GM18951 (cell line): Measurements from ENCODE around the gene FAM171A2.
"Not testable (repeated sequence)": the region's sequence is repeated elsewhere in the genome, so short reads cannot be mapped to it uniquely, and the experiment has no call there.

ENCODE experiments used
- POLR2A ChIP-seq: IDR thresholded peaks from 4 replicates; pipeline ENCODE4 v1.6.1; 2011; ENCODE audit warnings: mild to moderate bottlenecking; ENCODE audit not compliant: insufficient read length, insufficient read depth; ENCODE audit errors: extremely low read depth
- in situ Hi-C: fragments of 300-500 bp; cut with MboI; formaldehyde crosslinking; loops from one replicate; pipeline ENCODE4 v1.12.0; 2022; ENCODE audit warnings: low sequenced_read_pairs, mixed read lengths, inconsistent platforms; ENCODE audit not compliant: unreplicated experiment

Gene FAM171A2

DNA sequence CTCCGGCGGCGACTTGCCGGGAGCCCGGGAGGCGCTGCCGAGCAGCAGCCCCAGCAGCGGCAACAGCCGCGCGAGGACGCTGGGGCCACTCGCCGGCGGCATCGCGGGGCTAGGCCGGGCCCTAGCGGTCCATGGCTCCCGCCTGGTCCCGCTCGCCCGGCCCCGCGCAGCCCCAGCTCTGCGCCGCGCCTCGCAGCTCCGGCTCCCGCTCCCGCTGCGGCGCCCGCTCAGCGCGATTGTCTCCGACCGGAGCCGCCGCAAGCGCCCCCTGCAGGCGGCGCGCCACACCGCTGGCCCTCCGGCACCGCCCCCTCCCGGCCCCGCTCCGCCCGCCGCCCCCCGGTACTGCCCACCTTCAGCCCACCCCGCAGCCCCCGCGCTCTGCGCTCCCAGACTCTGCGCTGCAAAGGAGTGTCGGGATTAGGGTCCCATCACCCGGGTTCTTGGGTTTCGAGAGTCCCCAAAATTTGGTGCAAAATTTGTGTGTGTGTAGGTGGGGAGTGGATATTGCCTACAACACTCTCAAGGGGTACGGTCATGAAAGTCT is at the start of gene FAM171A2:
Gene FAM171A2 (minus strand): TSS at position 241 of the 547 bp plus-strand sequence. CDS start 139 bp downstream, at position 102.
- TF ChIP-seq POLR2A, result no peak
- in situ Hi-C loops, result no loop called here

DNA sequence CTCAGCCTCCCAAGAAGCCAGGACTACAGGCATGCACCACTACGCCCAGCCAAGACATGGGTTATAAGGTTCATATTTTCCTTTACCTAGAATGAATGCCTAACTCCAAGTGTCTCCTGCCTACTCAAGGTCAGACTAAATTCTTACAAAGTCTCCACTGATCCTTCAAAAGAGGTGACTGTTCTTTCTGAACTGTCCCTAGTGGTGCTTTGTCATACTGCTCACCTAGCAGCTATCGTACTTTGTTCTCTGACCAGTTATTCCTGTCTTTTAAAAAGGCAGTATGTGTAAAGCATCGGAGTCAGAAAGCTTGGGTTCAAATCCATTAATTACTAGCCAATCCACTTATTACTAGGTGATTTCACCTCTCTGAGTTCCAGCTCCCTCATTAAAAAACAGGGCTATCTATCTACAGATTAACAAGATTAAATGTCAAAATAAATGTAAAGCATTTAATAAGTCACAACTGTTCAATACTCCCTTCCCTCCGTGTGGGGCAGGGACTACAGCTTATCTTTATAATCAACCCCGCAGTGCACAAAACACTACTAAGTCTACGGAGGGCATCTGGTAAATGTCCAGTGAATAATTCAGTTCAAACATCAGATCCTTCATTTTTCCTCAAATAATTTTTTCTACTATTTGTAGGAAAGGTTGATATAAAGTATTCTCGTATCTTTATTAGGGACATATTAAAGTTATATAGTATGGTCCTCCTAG is 45.8 kb upstream of the FAM171A2 start:
- no peak for TF ChIP-seq POLR2A
- in situ Hi-C loops, result no loop called here

DNA sequence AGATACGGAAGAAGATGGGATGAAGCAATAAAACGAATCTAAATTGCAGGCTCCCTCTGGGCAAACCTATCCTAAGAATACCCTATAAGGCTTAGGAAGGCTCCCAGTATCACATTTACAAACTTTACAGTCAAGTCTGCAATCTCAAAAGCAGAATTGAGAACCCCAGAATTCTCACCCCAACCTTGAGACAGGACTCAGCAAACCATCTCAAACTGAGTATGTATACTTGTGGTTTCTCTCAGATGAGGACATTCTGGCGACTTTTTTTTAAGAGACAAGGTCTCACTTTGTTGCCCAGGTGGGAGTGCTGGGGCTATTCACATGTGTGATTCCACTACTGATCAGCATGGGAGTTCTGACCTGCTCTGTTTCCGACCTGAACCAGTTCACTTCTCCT is 45.1 kb upstream of the FAM171A2 start:
- TF ChIP-seq POLR2A, result no peak
- in situ Hi-C loops, result no loop called here

DNA sequence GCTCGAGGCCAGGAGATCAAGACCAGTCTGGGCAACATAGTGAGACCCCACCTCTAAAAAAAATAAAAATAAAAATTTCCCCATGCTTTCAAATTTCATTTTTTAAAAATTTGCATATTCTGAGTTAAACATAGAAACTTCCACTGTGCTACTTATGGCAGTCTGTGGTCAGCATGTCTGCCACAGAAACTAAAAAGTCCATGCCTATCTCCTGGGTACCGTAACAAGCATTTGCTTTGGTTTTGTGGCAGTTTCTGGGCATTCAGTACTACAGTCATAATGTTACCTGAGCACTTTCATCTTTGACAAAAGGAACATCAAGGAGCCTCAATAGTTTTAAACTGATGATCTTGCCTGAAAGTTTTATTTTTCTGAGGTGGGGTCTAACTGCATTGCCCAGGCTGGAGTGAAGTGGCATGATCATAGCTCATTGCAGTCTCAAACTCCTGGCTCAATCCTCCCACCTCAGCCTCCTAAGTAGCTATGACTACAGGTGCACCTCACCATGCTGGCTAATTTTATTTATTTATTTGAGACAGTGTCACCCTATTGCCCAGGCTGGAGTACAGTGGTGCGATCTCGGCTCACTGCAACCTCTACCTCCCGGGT is 39.0 kb upstream of the FAM171A2 start:
- TF ChIP-seq POLR2A, result no peak
- in situ Hi-C loops, result no loop called here

DNA sequence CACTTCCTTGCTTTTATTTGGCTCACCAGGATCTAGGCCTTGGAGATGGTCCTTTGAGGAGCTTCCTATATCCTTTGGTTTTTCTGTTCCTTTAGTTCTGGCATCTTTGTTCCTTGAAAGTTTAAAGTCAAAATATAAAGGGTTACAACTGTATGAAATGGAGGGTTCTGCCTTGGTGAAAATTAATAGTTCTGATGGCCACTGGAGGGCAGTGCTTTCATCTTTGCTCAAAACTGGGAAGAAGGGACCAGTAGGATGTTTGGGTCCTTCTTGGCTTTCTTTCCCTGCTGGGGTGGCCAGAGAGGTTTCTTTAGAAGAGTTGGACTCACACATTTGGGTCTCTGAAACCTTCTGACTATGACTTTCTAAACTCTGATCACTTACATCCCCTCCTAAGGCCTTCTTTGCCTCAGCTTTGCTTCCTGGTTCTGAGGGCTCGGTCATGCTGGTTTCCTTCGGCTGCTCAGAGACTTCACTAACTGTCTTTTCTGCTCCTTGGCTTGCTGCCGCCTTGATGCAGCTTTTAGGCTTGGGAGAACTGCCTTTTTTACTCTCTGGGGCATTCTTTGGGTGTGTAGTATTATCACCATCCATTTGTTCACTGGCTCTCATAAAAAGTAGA is 36.7 kb upstream of the FAM171A2 start:
- TF ChIP-seq POLR2A, result no peak
- in situ Hi-C loops, result no loop called here

DNA sequence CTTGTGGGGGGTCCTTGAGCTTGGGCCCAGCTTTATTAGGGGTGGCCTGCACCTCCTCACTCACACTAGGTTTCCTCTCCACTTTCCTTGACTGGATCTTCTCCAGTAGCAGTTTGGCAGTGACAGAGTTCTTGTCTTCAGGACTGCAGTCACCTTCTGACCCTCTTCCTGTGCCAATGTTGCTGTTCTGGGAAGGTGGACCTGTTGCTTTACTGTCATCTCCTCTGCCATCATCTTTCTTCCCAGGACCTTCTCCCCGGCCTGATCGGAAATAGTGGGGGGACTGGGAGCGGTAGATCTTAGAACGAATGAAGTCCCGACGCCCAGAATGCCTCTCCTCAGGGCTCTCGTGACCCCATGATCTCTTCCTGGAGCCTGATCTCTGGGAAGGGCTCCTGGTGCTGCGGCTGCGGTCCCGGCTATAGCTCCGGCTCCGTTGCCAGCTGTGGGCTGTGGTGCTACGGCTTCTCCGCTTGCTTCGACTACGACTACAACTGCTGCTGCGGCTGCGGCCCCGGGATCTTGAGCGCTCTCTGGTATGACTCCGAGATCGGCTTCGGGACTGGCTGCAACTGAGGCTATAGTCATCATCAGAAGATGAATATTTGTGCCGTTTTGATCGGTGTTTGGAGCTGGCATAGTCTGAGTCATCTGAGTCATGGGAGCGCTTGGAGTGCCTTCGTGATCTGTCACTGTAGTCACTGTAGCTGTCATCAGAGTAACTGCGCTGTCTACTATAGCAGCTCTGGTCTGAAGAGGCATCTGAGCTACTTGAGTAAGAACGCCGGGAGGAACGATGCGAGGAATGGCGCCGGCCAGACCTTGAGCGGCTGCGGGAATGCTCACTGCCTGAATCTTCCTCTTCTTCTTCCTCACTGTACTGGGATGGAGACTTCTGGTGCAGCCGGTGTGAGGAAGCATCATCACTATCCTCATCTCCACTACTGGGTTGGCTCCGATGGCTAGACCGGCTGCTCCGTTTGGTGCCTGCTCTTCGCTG is 35.3 kb upstream of the FAM171A2 start:
- no peak for TF ChIP-seq POLR2A
- in situ Hi-C loops, result no loop called here

DNA sequence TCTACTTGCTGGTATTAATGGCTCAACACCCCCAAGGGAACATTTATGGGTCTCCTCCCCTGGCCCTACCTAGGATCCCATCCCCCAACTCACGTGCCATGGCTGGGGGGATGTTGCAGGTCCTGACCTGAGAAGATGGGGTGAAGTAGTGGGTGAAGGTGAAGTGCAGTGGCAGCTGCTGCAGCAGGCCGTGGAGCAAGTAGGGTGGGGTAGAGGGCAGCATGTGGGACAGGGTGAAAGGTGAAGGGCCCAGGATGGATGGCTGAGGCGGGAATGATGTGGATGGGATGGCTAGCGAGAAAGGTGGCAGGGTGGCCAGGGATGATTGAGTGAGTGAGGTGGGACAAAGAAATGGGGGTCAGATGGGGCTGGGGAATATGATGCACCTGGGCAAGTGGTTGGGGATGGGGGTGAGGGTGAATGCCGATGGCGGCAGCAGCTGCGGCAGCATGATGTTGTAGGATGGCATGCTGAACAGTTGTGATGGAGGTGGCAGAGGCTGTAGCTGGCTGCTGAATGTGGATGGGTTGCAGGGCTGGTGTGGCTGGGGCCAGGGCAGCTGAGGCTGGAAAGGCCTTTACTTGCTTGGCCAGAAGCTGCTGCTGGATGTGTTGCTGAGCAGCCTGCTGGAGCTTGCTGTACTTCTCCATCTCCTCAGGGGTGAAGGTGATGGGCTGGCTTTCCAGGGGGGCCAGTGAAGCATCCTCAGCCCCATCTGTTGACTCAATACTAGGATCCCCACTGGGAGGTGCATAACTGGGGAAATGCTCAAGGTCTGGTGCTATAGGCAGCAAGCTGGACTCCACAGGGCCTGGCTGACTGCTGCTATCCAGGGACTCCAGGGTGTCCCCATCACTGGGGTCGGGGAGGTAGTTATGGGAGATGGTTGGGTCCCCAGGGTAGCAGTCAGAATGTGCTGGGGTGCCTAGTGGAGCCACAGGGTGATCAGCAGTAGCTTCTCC is 34.1 kb upstream of the FAM171A2 start:
- no peak for TF ChIP-seq POLR2A
- in situ Hi-C loops, result no loop called here

DNA sequence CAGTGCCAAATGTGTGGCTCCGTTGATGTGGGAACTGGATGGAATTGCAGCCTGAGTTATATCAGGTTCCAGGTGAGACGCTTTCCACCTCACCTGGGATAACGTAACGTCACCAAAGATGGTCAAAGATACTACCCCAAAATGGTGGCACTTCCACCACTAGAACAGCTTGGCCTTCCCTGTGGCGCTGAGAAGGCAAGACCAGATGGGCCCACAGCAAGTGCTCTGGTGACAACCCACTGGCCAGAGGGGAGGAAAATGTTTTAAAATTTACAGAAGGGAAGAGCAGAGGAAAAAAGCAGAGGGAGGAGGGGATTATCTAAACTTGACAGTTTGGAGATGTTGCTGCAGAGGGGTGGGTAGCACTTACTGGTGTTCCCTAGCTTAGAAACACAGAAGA is 33.3 kb upstream of the FAM171A2 start:
- in situ Hi-C loops, result no loop called here
- no peak for TF ChIP-seq POLR2A

DNA sequence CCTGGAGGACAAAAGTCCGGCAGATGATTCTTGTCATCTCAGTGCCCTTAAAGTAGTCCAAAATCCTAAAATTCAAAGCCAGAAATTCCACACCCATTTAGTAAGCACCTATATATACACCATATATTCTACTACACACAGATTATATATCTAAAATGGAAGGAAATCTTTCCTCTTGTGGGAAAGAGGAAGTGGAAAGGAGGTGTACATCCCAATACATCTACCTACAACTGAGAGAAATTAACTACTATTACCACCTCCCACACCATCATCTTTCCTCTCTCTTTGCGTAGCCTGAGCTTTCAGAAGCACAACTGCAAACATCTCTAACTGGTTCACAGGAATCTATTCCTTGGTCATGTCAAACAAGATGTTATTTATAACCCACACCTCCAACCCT is 31.2 kb upstream of the FAM171A2 start:
- TF ChIP-seq POLR2A, result no peak
- in situ Hi-C loops, result no loop called here

DNA sequence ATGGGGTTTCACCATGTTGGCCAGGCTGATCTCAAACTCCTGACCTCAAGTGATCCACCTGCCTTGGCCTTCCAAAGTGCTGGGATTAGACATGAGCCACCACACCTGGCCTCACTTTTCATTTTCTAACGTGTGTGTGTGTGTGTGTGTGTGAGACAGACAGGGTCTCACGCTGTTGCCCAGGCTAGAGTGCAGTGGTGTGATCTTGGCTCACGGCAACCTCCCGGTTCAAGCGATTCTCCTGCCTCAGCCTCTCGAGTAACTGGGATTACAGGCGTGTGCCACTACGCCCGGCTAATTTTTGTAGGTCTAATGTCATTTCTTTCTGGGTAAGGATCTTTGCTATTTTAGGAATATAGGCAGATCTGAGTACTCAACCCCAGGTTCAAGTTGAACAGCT is 30.5 kb upstream of the FAM171A2 start:
- in situ Hi-C loops, result not testable (repeated sequence)

DNA sequence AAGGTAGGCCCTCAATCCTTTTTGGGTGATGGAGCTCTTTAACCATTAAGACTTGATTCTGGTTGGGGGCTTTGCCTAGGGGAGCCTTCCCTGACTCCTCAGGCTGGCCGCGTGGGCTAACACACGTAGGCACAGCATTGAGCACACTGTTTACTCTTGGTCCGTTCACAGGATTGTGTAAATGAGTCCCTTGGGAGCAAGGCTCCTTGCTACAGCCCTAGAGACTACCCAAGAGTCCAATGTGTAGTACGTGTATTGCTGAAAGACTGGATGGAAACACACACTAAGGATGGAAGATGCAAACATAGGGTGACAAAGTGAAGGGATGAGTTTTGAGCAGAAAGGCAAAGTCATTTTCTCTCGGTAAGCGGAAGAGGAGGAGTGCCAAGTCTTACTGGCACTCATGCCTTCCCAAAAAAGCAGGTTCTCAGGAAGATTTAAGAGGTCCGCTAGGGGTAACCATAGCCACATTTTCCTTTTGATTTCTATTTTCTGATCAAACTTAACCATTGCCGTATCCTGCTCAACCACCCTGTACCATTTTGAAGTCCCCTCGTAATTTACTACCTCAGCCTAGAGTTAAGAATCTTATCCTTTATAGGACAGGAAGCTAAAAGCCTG is 26.7 kb upstream of the FAM171A2 start:
- in situ Hi-C loops, result no loop called here

More for the DNA sequence above, 26.7 kb upstream of the FAM171A2 start:
- no peak for TF ChIP-seq POLR2A
